DLD1 (cell line): Measurements from ENCODE around the gene OSBPL7.

ENCODE experiments used
- in situ Hi-C: cut with HindIII; loops from 2 replicates; pipeline ENCODE4 v1.10.0; 2017; ENCODE audit warnings: low sequenced_read_pairs

The OSBPL7 gene

GRCh38 chr17:47821424-47822391, at the start of gene OSBPL7:
OSBPL7 (minus strand) TSS chr17:47821794; CDS start chr17:47820278, 1,516 bp downstream.
- in situ Hi-C loops = no loop called here

GRCh38 chr17:47871048-47871447, 49.5 kb upstream of the OSBPL7 start:
- in situ Hi-C loops = loop anchor here (25.0 kb wide), 1 partner anchor 91 kb away; the partner anchor contains the start of genes CDK5RAP3 and PRR15L

- in situ Hi-C loops = loop anchor here (25.0 kb wide), 1 partner anchor 92 kb away; the partner anchor contains the start of genes CDK5RAP3 and PRR15L
Observed at GRCh38 chr17:47870056-47870455, 48.5 kb upstream of the OSBPL7 start.

- in situ Hi-C loops = loop anchor here (25.0 kb wide), 1 partner anchor 93 kb away; the partner anchor contains the start of genes CDK5RAP3 and PRR15L
Observed at GRCh38 chr17:47869114-47869513, 47.5 kb upstream of the OSBPL7 start.

GRCh38 chr17:47867813-47868533, 46.4 kb upstream of the OSBPL7 start:
- in situ Hi-C loops = loop anchor here (25.0 kb wide), 1 partner anchor 94 kb away; the partner anchor contains the start of genes CDK5RAP3 and PRR15L

- in situ Hi-C loops = loop anchor here (25.0 kb wide), 1 partner anchor 95 kb away; the partner anchor contains the start of genes CDK5RAP3 and PRR15L
Observed at GRCh38 chr17:47866941-47867340, 45.3 kb upstream of the OSBPL7 start.

- in situ Hi-C loops = loop anchor here (25.0 kb wide), 1 partner anchor 97 kb away; the partner anchor contains the start of genes CDK5RAP3 and PRR15L
Observed at GRCh38 chr17:47864791-47865216, 43.2 kb upstream of the OSBPL7 start.

GRCh38 chr17:47862621-47863440, 41.2 kb upstream of the OSBPL7 start:
- in situ Hi-C loops = loop anchor here (25.0 kb wide), 1 partner anchor 99 kb away; the partner anchor contains the start of genes CDK5RAP3 and PRR15L

GRCh38 chr17:47860386-47860785, 38.8 kb upstream of the OSBPL7 start:
- in situ Hi-C loops = loop anchor here (25.0 kb wide), 1 partner anchor 102 kb away; the partner anchor contains the start of genes CDK5RAP3 and PRR15L

- in situ Hi-C loops = loop anchor here (25.0 kb wide), 1 partner anchor 104 kb away; the partner anchor contains the start of genes CDK5RAP3 and PRR15L
Observed at GRCh38 chr17:47857551-47858455, 36.2 kb upstream of the OSBPL7 start.

GRCh38 chr17:47856830-47857229, 35.2 kb upstream of the OSBPL7 start:
- in situ Hi-C loops = loop anchor here (25.0 kb wide), 1 partner anchor 105 kb away; the partner anchor contains the start of genes CDK5RAP3 and PRR15L

GRCh38 chr17:47855737-47856136, 34.1 kb upstream of the OSBPL7 start:
- in situ Hi-C loops = loop anchor here (25.0 kb wide), 1 partner anchor 107 kb away; the partner anchor contains the start of genes CDK5RAP3 and PRR15L

GRCh38 chr17:47853616-47854015, 32.0 kb upstream of the OSBPL7 start:
- in situ Hi-C loops = loop anchor here (25.0 kb wide), 1 partner anchor 109 kb away; the partner anchor contains the start of genes CDK5RAP3 and PRR15L

GRCh38 chr17:47852113-47852949, 30.7 kb upstream of the OSBPL7 start:
- in situ Hi-C loops = loop anchor here (25.0 kb wide), 1 partner anchor 110 kb away; the partner anchor contains the start of genes CDK5RAP3 and PRR15L

GRCh38 chr17:47851764-47852112, 30.1 kb upstream of the OSBPL7 start:
- in situ Hi-C loops = loop anchor here (25.0 kb wide), 1 partner anchor 111 kb away; the partner anchor contains the start of genes CDK5RAP3 and PRR15L

GRCh38 chr17:47850692-47851573, 29.3 kb upstream of the OSBPL7 start, which contains the start of gene SP6:
SP6 (minus strand) TSS chr17:47851163; CDS start chr17:47848429, 2,734 bp downstream.
- in situ Hi-C loops = loop anchor here (25.0 kb wide), 1 partner anchor 111 kb away; the partner anchor contains the start of genes CDK5RAP3 and PRR15L
